ENCODE results near the gene HIPK4. TPM values are rescaled to one million over a fixed set of nuclear protein-coding genes. Genes with fewer than 3 reads are reported as not detected.
A peak's percentile ranks its signal among the peaks of the same experiment; 100 is the strongest.

Gene HIPK4
- polyA plus RNA-seq, 2 of the 4 experiments (the other 2 are of a cell fraction): 0.18 to 0.25 TPM

GRCh38 chr19:40398417-40399131 is 8.6 kb upstream of the HIPK4 start:
- TF ChIP-seq RFX5 (IDR thresholded peaks at IDR 0.05): no peak
- TF ChIP-seq ZNF302 (CRISPR knock-in tag; IDR thresholded peaks at IDR 0.05): no peak
- no peak for TF ChIP-seq HES2 (IDR thresholded peaks at IDR 0.05)
- TF ChIP-seq POLR2AphosphoS2 (conservative IDR thresholded peaks at IDR 0.05; ENCODE audit: low read length): no peak
- TF ChIP-seq CHD2 (IDR thresholded peaks at IDR 0.05; ENCODE audit: low read length, partially characterized antibody): no peak
- TF ChIP-seq TP53 (CRISPR knock-in tag; IDR thresholded peaks at IDR 0.05): no peak
- no peak for TF ChIP-seq FOSB (CRISPR knock-in tag; IDR thresholded peaks at IDR 0.05)
- Histone ChIP-seq H3K4me1 (peaks cover 5% of the 10 kb centered on the region; the same call in 1 of the 3 replicates), H3K9me3 (no peaks in the 10 kb centered on the region), H3K4me3 (no peak overlapping the region), H3K27ac (no peak overlapping the region), H3K4me2 (no peak overlapping the region)
- POLR2A ChIA-PET: no interaction called here
- FAIRE-seq (no peak), DNase-seq (ENCODE audit: low read depth in 1 of 2, low spot score in 1 of 2) (peak in 1 of 2 experiments; percentile 57), ATAC-seq (no peak; a peak in 1 of 6 replicates)
- CTCF ChIA-PET: interaction anchor here (1.0 to 1.2 kb wide), 3 partner anchors 93 to 236 kb away, joined by 3 read pairs; no protein-coding TSS in a partner anchor
- WGBS (ENCODE audit: missing lambda C conversion rate): 86% methylated on average over 49 of the region's 49 CpGs

- Histone ChIP-seq H3K27ac (no peak overlapping the region), H3K4me3 (no peak overlapping the region), H3K4me1 (no peaks in the 10 kb centered on the region), H3K4me2 (no peak overlapping the region), H3K9me3 (no peaks in the 10 kb centered on the region)
- no peak for ATAC-seq
- no peak for FAIRE-seq
- no peak for DNase-seq (ENCODE audit: low read depth in 1 of 2, low spot score in 1 of 2)
- no peak for TF ChIP-seq MAFK (IDR thresholded peaks at IDR 0.05; ENCODE audit: partially characterized antibody)
- no peak for TF ChIP-seq CBX8 (IDR thresholded peaks at IDR 0.05)
- no peak for TF ChIP-seq ZC3H11A (IDR thresholded peaks at IDR 0.05)
- TF ChIP-seq NPAS2 (CRISPR knock-in tag; IDR thresholded peaks at IDR 0.05; ENCODE audit: borderline replicate concordance): no peak
- no peak for TF ChIP-seq FOSL2 (IDR thresholded peaks at IDR 0.05)
- no peak for TF ChIP-seq FOSL2 (CRISPR knock-in tag; IDR thresholded peaks at IDR 0.05)
- TF ChIP-seq SMC3 (IDR thresholded peaks at IDR 0.05): no peak
- no peak for TF ChIP-seq RFX5 (IDR thresholded peaks at IDR 0.05)
- TF ChIP-seq REST (IDR thresholded peaks at IDR 0.05): no peak
- TF ChIP-seq EHMT2 (IDR thresholded peaks at IDR 0.05; ENCODE audit: low read depth): no peak
- no peak for TF ChIP-seq ESRRA (IDR thresholded peaks at IDR 0.05; ENCODE audit: borderline replicate concordance, low read length)
- no peak for TF ChIP-seq HMGXB4 (CRISPR knock-in tag; IDR thresholded peaks at IDR 0.05; ENCODE audit: borderline replicate concordance)
- TF ChIP-seq USF2 (IDR thresholded peaks at IDR 0.05): no peak
- no peak for TF ChIP-seq KDM1A (IDR thresholded peaks at IDR 0.05; ENCODE audit: low read depth)
- TF ChIP-seq CHD2 (IDR thresholded peaks at IDR 0.05; ENCODE audit: low read length, partially characterized antibody): no peak
- TF ChIP-seq HDAC2 (IDR thresholded peaks at IDR 0.05): no peak
- TF ChIP-seq JUN (IDR thresholded peaks at IDR 0.05): no peak
- TF ChIP-seq ZFP36 (IDR thresholded peaks at IDR 0.05; ENCODE audit: borderline replicate concordance, partially characterized antibody): no peak
- TF ChIP-seq HOXB13 (CRISPR knock-in tag; IDR thresholded peaks at IDR 0.05; ENCODE audit: low read depth): no peak
- no peak for TF ChIP-seq EP300 (IDR thresholded peaks at IDR 0.05)
- no peak for TF ChIP-seq PHF8 (IDR thresholded peaks at IDR 0.05; ENCODE audit: borderline replicate concordance, low read depth)
- ChIA-PET POLR2A (no interaction called here), CTCF (interaction anchor here (0.9 to 4.3 kb wide), 8 partner anchors 14 to 237 kb away, joined by 3 to 35 read pairs (median 8); partner anchors contain the start of gene PRX)
- 87% methylated on average over 22 of the region's 22 CpGs for WGBS (ENCODE audit: missing lambda C conversion rate)
Observed at GRCh38 chr19:40397568-40397906, 7.6 kb upstream of the HIPK4 start.
